ENCODE results near the gene SELPLG.
"Not testable (repeated sequence)": the region's sequence is repeated elsewhere in the genome, so short reads cannot be mapped to it uniquely, and the experiment has no call there.

SELPLG gene

GRCh38 chr12:108589028-108589839 is 44.5 kb downstream of the SELPLG start:
- no peak for DNase-seq (ENCODE audit: low read depth)

- no peak for DNase-seq (ENCODE audit: low read depth)
Measured at GRCh38 chr12:108587826-108588225, 45.9 kb downstream of the SELPLG start.

GRCh38 chr12:108586306-108586705 is 47.4 kb downstream of the SELPLG start:
- no peak for DNase-seq (ENCODE audit: low read depth)

- DNase-seq (ENCODE audit: low read depth), result no peak
Measured at GRCh38 chr12:108585864-108586263, 47.8 kb downstream of the SELPLG start.

GRCh38 chr12:108584456-108585065 is 49.1 kb downstream of the SELPLG start:
- DNase-seq (ENCODE audit: low read depth), result no peak

- DNase-seq (ENCODE audit: low read depth), result no peak
Measured at GRCh38 chr12:108583991-108584390, 49.7 kb downstream of the SELPLG start.

GRCh38 chr12:108582978-108583770 is 50.5 kb downstream of the SELPLG start:
- no peak for DNase-seq (ENCODE audit: low read depth)

- no peak for DNase-seq (ENCODE audit: low read depth)
Measured at GRCh38 chr12:108582509-108582908, 51.2 kb downstream of the SELPLG start.

GRCh38 chr12:108581311-108582227 is 52.1 kb downstream of the SELPLG start:
- no peak for DNase-seq (ENCODE audit: low read depth)

- no peak for DNase-seq (ENCODE audit: low read depth)
Measured at GRCh38 chr12:108580531-108580930, 53.2 kb downstream of the SELPLG start.

GRCh38 chr12:108578813-108579212 is 54.9 kb downstream of the SELPLG start:
- no peak for DNase-seq (ENCODE audit: low read depth)

- no peak for DNase-seq (ENCODE audit: low read depth)
Measured at GRCh38 chr12:108578264-108578663, 55.4 kb downstream of the SELPLG start.

GRCh38 chr12:108577458-108577857 is 56.2 kb downstream of the SELPLG start:
- DNase-seq (ENCODE audit: low read depth), result no peak

- no peak for DNase-seq (ENCODE audit: low read depth)
Measured at GRCh38 chr12:108576660-108577234, 56.9 kb downstream of the SELPLG start.

GRCh38 chr12:108575199-108575912 is 58.3 kb downstream of the SELPLG start:
- DNase-seq (ENCODE audit: low read depth), result no peak

GRCh38 chr12:108574276-108574675 is 59.4 kb downstream of the SELPLG start:
- DNase-seq (ENCODE audit: low read depth), result not testable (repeated sequence)

- no peak for DNase-seq (ENCODE audit: low read depth)
Measured at GRCh38 chr12:108573317-108573716, 60.4 kb downstream of the SELPLG start.

GRCh38 chr12:108572166-108572790 is 61.4 kb downstream of the SELPLG start:
- no peak for DNase-seq (ENCODE audit: low read depth)
